ENCODE results near the gene ZNF101. TPM values are rescaled to one million over a fixed set of nuclear protein-coding genes. Genes with fewer than 3 reads are reported as not detected.

The ZNF101 gene
- total RNA-seq, 2 donors from 2014 or later, result 3.0 to 3.4 TPM

DNA sequence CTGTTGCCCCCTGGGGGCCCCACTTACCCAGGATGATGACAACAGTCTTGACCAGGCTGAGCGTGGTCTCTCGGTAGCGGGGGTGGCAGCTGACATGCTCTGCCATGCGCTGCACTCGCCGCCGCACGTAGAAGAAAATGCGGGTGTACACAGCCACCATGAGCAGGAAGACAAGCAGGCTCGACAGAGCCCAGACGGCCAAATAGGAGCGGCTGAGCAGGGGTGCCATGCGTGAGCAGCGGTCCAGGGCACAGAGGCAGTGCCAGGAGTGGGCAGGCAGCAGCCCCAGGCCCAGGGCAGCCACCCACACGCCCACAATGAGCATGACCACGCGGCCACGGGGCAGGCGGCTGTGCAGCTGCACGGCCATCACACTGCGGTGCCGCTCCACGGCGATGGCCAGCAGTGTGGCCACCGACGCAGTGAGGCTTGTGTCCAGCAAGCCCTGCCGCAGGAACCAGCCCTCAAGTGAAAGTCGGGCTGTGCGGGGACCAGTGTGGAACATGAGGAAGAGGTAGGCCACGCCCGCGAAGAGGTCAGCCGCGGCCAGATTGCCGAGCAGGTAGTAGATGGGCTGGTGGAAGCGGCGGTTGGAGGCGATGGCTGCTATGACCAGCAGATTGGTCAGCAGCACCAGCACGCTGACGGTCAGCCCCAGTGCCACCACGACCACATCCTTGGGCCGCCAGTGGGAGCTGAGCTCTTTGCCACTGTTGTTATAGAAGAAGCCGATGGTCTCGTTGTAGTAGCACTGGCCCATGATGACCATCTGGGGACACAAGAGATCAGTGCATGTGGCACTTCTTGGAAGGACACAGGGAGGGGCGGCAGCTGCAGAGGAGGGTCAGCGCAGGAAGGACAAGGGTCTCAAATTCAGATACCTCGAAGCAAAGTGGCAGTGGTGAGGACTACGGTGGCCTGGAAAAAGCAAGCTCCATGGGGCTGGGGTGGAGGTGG is 41.8 kb upstream of the ZNF101 start:
- no peaks in the 10 kb centered on the region for H3K27me3 ChIP-seq
- TF ChIP-seq, protein P1, sequence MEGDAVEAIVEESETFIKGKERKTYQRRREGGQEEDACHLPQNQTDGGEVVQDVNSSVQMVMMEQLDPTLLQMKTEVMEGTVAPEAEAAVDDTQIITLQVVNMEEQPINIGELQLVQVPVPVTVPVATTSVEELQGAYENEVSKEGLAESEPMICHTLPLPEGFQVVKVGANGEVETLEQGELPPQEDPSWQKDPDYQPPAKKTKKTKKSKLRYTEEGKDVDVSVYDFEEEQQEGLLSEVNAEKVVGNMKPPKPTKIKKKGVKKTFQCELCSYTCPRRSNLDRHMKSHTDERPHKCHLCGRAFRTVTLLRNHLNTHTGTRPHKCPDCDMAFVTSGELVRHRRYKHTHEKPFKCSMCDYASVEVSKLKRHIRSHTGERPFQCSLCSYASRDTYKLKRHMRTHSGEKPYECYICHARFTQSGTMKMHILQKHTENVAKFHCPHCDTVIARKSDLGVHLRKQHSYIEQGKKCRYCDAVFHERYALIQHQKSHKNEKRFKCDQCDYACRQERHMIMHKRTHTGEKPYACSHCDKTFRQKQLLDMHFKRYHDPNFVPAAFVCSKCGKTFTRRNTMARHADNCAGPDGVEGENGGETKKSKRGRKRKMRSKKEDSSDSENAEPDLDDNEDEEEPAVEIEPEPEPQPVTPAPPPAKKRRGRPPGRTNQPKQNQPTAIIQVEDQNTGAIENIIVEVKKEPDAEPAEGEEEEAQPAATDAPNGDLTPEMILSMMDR (IDR thresholded peaks at IDR 0.05), result no peak
- no peaks in the 10 kb centered on the region for H3K36me3 ChIP-seq
- no peak overlapping the region for H3K4me3 ChIP-seq
- DNase-seq (ENCODE audit: low spot score), result no peak
- no peaks in the 10 kb centered on the region for H3K9me3 ChIP-seq
- H3K27ac ChIP-seq, result no peak overlapping the region
- peaks cover 0 to 16% of the 10 kb centered on the region in 2 donors for H3K4me1 ChIP-seq

DNA sequence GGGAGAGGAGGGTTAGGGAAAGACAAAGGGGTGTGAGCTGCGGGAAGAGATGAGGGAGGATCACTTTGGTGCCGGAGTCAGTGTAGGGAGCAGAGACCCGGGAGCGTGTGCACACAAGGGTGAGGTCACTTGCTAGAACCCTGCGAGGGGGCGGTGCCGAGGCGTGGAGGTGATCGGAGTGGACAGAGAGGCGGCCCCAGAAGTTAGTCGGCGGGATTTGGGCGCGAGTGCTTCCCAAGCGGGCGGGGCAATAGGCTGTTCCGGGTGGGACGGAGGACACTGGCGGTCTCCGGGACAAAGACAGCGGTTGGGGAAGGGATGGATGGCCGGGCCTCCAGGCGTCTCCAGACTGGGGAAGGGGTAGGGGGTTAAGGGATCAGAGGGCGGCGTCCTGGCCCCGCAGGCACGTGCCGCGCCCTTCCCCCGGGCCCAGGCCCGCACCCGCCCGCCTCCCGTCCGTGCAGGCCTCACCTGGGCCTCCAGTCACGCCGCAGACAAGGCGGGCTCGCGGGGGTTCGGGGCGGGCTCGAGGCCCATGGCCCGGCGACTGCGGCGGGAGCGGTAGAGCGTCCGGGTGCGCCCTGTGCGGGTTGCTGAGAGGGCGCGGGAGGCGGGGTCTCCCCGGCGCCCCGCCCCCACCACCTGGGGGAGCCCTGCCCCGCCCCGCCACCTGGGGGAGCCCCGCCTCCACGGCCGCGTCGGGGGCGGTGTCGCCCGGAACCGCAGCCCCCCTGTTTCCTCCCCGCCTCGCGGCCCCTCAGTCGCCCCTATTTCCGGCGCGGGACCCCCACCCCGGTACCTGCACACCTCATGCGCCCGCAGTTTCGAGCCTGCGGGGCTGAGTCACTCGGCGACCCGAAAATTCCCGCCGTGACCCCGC is 40.8 kb upstream of the ZNF101 start, which contains the start of gene LPAR2:
Gene LPAR2, minus strand, starts transcription at position 600 of the 880 bp plus-strand sequence. CDS start 945 bp downstream, outside the sequence.
- TF ChIP-seq, protein P1 (IDR thresholded peaks at IDR 0.05), result no peak
- no peaks in the 10 kb centered on the region for H3K9me3 ChIP-seq
- H3K4me3 ChIP-seq, result peak within 1 kb of the TSS; percentile 35 to 50
- peaks cover 0 to 16% of the 10 kb centered on the region in 2 donors for H3K4me1 ChIP-seq
- no peak within 1 kb of the TSS for H3K27ac ChIP-seq
- H3K36me3 ChIP-seq, result no peaks in the 10 kb centered on the region
- no peak for DNase-seq (ENCODE audit: low spot score)
- no peaks in the 10 kb centered on the region for H3K27me3 ChIP-seq

DNA sequence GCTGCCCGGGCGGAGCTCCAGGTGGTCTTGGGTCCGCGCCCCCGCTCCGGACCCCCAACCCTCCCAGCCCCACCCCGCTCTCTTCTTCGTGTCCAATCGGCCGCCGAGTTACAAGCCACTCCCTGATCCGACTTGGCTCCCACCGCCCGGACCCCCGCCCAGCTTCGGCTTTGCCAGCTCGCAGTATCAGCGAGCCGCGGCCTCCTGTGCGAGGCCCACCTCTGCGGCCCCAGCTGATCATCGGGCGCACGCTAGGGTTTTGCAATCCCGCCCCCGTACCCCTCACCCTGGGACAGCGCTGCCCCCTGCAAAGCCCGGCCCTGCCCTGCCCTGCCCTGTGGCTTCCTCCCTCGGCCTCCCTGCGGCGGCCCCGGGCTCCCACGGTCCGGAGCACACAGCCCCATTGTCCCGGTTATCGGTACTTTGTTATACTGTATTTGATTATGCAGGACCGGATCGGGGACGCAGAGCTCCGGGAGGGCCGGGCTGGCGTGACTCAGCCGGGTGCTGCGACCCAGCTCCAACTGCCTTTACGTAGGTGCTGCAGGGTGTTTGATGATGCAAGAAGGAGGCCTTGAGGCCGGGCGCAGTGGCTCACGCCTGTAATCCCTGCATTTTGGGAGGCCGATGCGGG is 40.0 kb upstream of the ZNF101 start:
- Histone ChIP-seq H3K27ac (no peak overlapping the region), H3K36me3 (no peaks in the 10 kb centered on the region), H3K4me1 (peaks cover 0 to 16% of the 10 kb centered on the region in 2 donors), H3K9me3 (no peaks in the 10 kb centered on the region), H3K4me3 (peak overlapping the region; percentile 35 to 50), H3K27me3 (no peaks in the 10 kb centered on the region)
- TF ChIP-seq, protein P1 (IDR thresholded peaks at IDR 0.05), result no peak
- DNase-seq (ENCODE audit: low spot score), result no peak

DNA sequence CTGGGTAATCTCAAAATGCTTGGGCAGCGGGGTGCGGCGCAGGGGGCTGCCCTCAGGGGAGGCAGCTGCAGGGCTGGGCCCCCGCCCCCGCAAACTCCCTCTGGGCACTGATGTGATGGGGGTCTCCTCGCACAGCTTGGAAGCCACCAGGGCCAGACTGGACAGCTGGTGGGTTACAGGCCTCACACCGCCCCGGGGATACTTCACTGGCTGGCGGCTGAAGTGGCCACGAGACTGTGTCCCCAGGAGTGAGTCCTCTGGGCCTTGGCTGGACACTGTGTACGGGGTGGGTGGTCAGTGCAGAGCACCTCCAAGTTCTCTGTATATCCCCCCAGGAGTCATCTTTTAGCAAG is 38.6 kb upstream of the ZNF101 start:
- Histone ChIP-seq H3K36me3 (no peaks in the 10 kb centered on the region), H3K9me3 (no peaks in the 10 kb centered on the region), H3K4me3 (no peak overlapping the region), H3K27me3 (no peaks in the 10 kb centered on the region), H3K4me1 (peaks cover 0 to 16% of the 10 kb centered on the region in 2 donors), H3K27ac (no peak overlapping the region)
- TF ChIP-seq, protein P1 (IDR thresholded peaks at IDR 0.05), result no peak
- DNase-seq (ENCODE audit: low spot score), result no peak

DNA sequence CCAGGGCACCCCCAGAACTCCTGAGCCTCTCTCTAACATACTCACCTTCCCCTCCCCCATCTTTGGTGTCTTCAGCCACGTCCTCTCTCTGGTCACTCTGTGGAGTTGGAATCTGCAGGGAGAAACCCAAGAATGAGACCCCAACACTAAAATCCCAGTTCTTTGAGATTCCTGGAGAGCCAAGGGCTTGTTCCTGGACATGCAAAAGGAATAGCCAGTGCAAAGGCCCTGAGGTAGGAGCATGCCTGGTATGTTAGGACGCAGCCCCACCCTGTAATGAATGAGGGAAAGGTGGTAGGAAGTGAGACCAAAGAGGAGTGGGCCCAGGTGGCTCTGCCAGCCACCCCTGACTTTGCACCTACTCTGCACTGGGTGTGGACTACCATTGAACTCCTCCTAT is 38.2 kb upstream of the ZNF101 start:
- H3K27me3 ChIP-seq, result no peaks in the 10 kb centered on the region
- no peak overlapping the region for H3K27ac ChIP-seq
- no peaks in the 10 kb centered on the region for H3K9me3 ChIP-seq
- no peaks in the 10 kb centered on the region for H3K36me3 ChIP-seq
- H3K4me1 ChIP-seq, result peaks cover 0 to 16% of the 10 kb centered on the region in 2 donors
- TF ChIP-seq, protein P1 (IDR thresholded peaks at IDR 0.05), result no peak
- DNase-seq (ENCODE audit: low spot score), result no peak
- H3K4me3 ChIP-seq, result no peak overlapping the region
